Stimulated activated memory B cell treated with anti-CD40 and anti-IgM and Interleukin-4, amounts not matched to agents 10 μg/mL and 1 μg/mL and 100 μg/mL, for 72 hours (primary cell): Measurements from ENCODE around the gene CEACAM7.
"Not testable (repeated sequence)": the region's sequence is repeated elsewhere in the genome, so short reads cannot be mapped to it uniquely, and the experiment has no call there.

ENCODE experiments used
- ATAC-seq: fragments of 150-1000 bp; cut with Tn5 transposase; 2 replicates; pipeline ENCODE4 v1.10.0; 2021
- H3K27ac Mint-ChIP-seq: one replicate; pipeline ENCODE4 v1.8.0; 2022; ENCODE audit warnings: mild to moderate bottlenecking, mixed read lengths
- H3K27me3 Mint-ChIP-seq: one replicate; pipeline ENCODE4 v1.8.0; 2022; ENCODE audit warnings: mixed read lengths
- H3K36me3 Mint-ChIP-seq: one replicate; pipeline ENCODE4 v1.8.0; 2022; ENCODE audit warnings: mixed read lengths
- H3K4me1 Mint-ChIP-seq: one replicate; pipeline ENCODE4 v1.8.0; 2022; ENCODE audit warnings: mixed read lengths
- H3K4me3 Mint-ChIP-seq: one replicate; pipeline ENCODE4 v1.8.0; 2022; ENCODE audit warnings: mild to moderate bottlenecking, moderate library complexity, mixed read lengths
- H3K9me3 Mint-ChIP-seq: one replicate; pipeline ENCODE4 v1.8.0; 2022; ENCODE audit warnings: mixed read lengths

The CEACAM7 gene

DNA sequence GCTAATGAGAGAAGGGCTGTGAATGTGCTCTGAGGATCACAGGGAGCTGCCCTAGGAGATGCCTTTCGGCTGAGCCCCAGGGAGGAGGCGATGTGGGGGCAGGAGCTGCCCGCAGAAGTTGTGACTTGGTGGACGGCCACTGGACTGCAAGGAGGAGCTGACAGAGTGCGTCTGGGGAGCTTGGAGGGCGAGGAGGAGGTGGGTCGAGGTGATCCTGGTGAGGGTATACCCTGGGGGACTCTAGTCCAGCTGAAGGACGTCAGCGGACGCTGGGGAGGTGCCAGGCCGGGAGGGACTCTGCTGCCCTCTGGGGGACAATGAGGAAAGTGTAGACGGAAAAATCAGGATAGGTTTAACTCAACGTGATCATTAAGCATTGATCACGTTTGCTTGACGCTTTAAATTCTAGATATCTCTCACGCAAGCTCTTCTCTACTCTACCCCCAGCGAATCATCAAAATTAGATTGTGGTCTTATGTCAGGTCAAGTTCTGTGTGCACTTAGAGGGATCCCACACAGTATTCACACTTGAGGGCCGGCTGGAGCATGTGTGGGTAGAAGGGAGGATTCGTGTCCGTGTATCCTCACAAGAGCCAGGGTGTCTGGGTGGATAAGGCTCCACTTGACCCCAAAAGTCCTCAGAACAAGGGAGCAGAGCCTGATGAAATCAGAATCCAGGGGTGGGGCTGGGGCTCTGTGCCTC, 3.3 kb upstream of the CEACAM7 start:
- H3K27me3 Mint-ChIP-seq, result peaks cover 73% of the 10 kb centered on the region
- H3K9me3 Mint-ChIP-seq, result no peaks in the 10 kb centered on the region
- no peak overlapping the region for H3K27ac Mint-ChIP-seq
- ATAC-seq, result no peak
- H3K4me3 Mint-ChIP-seq, result no peak overlapping the region
- H3K4me1 Mint-ChIP-seq, result peaks cover 8% of the 10 kb centered on the region
- H3K36me3 Mint-ChIP-seq, result no peaks in the 10 kb centered on the region

DNA sequence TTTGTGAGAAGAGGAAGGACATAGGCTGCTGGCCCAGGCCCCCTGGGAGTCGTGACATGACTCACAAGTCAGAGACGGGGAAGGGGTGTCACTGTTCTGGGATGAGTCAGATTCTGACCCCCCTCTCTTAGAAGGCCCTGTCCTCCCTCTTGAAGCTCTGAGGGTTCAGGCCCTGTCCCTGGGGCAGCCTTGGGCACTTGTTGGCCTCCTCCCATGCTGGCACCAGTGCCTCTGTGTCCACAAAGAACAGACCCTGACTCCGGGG, 2.7 kb upstream of the CEACAM7 start:
- H3K27ac Mint-ChIP-seq, result no peak overlapping the region
- H3K4me3 Mint-ChIP-seq, result no peak overlapping the region
- H3K9me3 Mint-ChIP-seq, result no peaks in the 10 kb centered on the region
- peaks cover 66% of the 10 kb centered on the region for H3K27me3 Mint-ChIP-seq
- peaks cover 8% of the 10 kb centered on the region for H3K4me1 Mint-ChIP-seq
- no peak for ATAC-seq
- H3K36me3 Mint-ChIP-seq, result no peaks in the 10 kb centered on the region

DNA sequence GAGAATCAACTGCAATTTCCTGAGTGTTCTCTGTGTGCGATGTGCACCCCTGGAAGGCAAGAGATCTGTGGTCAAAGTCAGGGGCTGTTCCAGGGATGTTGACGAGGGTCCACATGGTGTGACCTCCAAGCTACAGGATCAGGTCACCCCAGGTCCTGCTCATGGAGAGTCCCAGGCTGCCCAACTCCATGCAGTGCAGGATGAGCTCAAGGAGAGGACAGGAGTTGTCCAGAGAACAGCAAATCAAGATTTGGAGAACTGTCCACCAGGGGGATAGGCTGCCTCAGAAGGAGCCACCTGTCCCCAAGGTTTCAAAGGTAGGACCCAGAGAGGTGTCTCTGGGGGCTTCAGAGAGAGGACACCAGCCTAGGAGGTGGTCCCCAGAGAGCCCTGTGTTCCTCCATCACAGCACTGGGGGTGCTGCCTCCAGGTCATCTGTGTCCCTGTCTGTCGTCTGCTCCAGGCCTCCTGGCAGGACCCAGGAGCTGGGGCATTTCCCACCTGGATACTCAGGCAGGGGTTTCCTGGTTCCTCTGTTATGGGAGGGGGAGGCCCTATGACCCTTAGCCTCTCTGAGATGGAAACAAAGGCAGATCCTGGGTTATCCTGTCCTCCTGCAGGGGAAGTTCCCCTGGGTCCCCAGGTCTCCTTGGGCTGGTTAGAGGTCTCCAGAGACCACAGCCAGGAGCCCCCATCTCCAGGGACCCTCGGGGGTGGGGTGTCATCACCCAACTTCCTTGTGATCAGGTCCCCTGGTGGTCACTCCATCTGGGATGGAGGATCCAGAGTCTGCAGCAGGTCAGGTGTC, 2.1 kb upstream of the CEACAM7 start:
- peak; percentile 20 for ATAC-seq
- Mint-ChIP-seq H3K27me3 (peaks cover 61% of the 10 kb centered on the region), H3K9me3 (no peaks in the 10 kb centered on the region), H3K27ac (no peak overlapping the region), H3K4me1 (peaks cover 8% of the 10 kb centered on the region), H3K4me3 (no peak overlapping the region), H3K36me3 (no peaks in the 10 kb centered on the region)

DNA sequence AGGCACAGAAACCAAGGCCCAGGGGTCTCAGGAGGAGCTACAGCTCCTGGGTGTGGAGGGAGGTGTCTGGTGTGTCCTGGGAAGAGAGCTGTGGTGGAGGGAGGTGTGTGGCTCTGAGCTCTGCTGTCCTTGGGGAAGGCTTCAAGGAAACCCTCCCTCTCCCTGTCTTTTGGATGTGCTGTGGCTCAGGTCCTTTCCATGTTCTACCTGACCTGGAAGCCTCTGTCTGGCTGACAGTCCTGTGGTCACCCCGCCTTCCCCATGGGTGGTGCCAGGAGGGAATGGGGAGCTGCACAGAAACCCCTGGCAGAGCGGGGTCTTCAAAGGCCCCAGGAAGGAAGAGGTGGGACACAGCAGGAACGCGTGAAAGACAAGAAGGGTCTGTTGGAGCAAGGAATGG, 617 bp upstream of the CEACAM7 start:
- Mint-ChIP-seq H3K36me3 (no peaks in the 10 kb centered on the region), H3K4me3 (no peak overlapping the region), H3K9me3 (no peaks in the 10 kb centered on the region), H3K27me3 (peaks cover 52% of the 10 kb centered on the region), H3K27ac (no peak overlapping the region), H3K4me1 (peaks cover 8% of the 10 kb centered on the region)
- no peak for ATAC-seq

DNA sequence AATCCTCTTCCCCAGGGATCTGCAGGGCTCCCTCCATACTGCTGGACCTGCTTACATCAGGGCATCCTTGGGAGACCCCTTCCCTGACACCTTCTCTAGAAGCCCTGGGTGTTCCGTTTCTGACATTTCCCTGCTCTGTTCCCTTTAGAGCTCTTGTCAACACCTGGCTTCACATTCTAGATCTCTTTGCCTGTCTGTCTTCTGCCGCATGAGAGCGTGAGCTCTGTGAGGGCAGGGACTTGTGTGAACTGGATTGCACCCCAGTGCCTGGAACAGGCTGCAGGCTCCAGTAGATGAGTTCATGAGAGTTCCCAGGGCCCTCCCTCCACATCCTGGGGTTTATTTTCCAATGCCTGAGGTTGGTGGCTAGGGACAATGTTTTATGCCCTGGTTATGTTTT, 651 bp downstream of the CEACAM7 start:
- H3K27me3 Mint-ChIP-seq, result peaks cover 54% of the 10 kb centered on the region
- ATAC-seq, result no peak
- H3K4me3 Mint-ChIP-seq, result no peak overlapping the region
- H3K36me3 Mint-ChIP-seq, result no peaks in the 10 kb centered on the region
- H3K9me3 Mint-ChIP-seq, result no peaks in the 10 kb centered on the region
- peaks cover 8% of the 10 kb centered on the region for H3K4me1 Mint-ChIP-seq
- H3K27ac Mint-ChIP-seq, result no peak overlapping the region

DNA sequence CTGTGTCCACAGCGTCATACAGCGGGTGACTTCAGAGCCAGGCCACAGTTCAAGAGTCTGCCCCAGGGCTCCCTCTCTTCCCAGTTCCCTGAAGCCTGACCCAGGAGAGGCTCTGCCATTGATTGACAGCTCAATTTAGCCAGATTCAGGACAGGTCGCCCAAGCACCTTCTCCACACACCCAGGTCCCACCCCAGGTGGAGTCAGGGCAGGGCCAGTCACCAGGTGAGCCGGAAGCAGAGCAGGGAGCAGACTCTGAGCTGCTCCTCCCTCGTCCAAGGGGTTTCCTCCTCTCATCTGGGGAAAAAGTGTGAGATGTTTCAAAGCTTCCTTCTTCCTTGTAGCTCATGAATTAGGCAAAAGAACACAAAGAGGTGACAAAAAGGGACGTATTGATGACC, 5.6 kb downstream of the CEACAM7 start:
- no peak overlapping the region for H3K27ac Mint-ChIP-seq
- H3K36me3 Mint-ChIP-seq, result no peaks in the 10 kb centered on the region
- no peaks in the 10 kb centered on the region for H3K9me3 Mint-ChIP-seq
- H3K27me3 Mint-ChIP-seq, result peaks cover 37% of the 10 kb centered on the region
- H3K4me3 Mint-ChIP-seq, result no peak overlapping the region
- no peaks in the 10 kb centered on the region for H3K4me1 Mint-ChIP-seq
- no peak for ATAC-seq

DNA sequence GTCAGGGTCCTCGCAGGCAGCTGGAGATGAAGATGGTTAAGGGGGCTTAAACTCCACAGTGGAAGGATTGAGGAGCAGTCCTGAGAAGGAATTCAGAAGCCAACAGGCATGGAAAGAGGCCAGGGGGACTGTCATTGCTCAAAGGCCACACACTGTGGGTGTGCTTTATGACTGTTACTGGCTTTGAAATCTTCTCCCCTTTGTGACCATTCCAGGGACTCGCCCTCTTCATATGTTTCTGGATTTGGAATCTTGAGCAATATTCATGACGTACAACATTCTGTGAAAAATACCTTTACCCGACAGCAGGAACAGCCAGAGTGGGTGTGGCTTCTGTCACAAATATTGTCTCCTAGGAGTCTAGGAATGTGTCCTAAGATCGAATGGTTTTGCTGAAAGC, 16.6 kb downstream of the CEACAM7 start:
- ATAC-seq, result no peak
- H3K27me3 Mint-ChIP-seq, result peaks cover 52% of the 10 kb centered on the region
- H3K9me3 Mint-ChIP-seq, result peaks cover 3% of the 10 kb centered on the region
- H3K36me3 Mint-ChIP-seq, result no peaks in the 10 kb centered on the region
- H3K27ac Mint-ChIP-seq, result no peak overlapping the region
- peaks cover 7% of the 10 kb centered on the region for H3K4me1 Mint-ChIP-seq
- no peak overlapping the region for H3K4me3 Mint-ChIP-seq

DNA sequence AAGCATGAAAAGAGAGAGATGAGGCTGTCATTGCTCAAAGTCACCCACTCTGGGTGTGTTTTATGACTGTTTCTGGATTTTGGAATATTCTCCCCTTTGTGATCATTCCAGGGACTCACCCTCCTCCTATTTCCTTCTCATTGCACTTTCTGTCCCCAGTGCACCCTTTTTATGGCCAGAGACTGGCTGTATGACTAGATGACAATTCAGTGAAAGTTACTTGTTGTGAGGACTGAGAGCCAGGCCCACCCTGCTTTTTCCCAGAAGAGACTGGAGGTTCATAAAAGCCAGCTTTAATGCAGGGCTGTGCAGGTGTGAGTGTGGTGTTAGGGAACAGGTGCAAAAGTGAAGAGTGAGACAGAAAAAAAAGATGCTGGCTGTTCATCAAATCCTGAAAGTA, 17.3 kb downstream of the CEACAM7 start:
- Mint-ChIP-seq H3K9me3 (peaks cover 3% of the 10 kb centered on the region), H3K4me1 (peaks cover 7% of the 10 kb centered on the region), H3K36me3 (no peaks in the 10 kb centered on the region), H3K4me3 (no peak overlapping the region), H3K27me3 (peaks cover 48% of the 10 kb centered on the region), H3K27ac (no peak overlapping the region)
- ATAC-seq, result no peak

DNA sequence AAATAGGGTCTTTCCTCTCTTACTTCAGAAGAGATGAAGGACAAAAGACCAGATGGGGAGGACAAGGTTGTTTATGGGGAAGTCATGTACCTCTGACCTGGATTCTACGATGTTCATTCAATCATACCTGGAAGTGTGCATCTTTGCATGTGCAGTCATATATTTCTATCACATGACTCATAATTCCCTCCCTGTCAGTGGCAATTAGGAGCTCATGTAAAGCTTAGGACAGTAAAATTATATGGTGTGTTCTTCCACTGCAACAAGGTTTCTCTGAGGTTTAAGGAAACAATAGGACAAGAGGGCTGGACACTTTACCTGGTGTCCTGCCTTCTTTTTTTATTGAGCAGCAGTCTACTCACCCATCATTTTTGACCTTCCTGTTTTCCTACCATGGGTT, 19.8 kb downstream of the CEACAM7 start:
- peaks cover 7% of the 10 kb centered on the region for H3K4me1 Mint-ChIP-seq
- no peaks in the 10 kb centered on the region for H3K36me3 Mint-ChIP-seq
- H3K4me3 Mint-ChIP-seq, result no peak overlapping the region
- H3K27ac Mint-ChIP-seq, result no peak overlapping the region
- H3K9me3 Mint-ChIP-seq, result peaks cover 14% of the 10 kb centered on the region
- H3K27me3 Mint-ChIP-seq, result peaks cover 48% of the 10 kb centered on the region
- no peak for ATAC-seq

DNA sequence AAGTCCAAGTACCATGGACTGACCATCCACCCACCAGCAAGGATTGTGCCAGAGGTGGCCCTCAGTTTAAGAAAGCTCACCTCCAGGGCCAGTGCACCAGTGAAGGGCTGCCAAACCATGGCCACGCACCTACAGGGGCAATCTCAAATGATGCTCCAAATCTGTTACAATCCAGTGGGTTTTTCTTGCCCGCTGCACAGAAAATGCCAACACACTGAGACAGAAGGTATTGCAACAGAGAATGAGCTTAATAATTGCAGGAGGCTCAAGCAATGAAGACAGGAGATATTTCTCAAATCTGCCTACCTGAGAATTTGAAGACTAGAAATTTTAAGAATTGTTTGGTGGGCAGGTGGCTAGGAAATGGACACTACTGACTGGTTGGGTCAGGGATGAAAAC, 22.0 kb downstream of the CEACAM7 start:
- no peak overlapping the region for H3K4me3 Mint-ChIP-seq
- no peaks in the 10 kb centered on the region for H3K36me3 Mint-ChIP-seq
- no peaks in the 10 kb centered on the region for H3K4me1 Mint-ChIP-seq
- H3K27me3 Mint-ChIP-seq, result peaks cover 34% of the 10 kb centered on the region
- peaks cover 10% of the 10 kb centered on the region for H3K9me3 Mint-ChIP-seq
- ATAC-seq, result no peak
- no peak overlapping the region for H3K27ac Mint-ChIP-seq

DNA sequence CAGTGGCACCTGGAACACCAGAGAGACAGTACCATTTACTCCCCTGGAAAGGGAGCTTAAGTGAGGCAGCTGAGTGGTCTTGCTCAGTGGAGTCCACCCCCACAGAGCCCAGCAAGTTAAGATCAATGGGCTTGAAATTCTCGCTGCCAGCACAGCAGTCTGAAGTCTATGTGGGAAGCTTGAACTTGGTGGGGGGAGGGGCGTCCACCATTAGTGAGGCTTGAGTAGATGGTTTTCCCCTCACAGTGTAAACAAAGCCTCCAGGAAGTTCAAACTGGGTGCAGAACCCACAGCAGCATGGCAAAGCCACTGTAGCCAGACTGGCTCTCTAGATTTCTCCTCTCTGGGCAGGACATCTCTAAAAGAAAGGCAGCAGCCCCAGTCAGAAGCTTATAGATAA, 30.9 kb downstream of the CEACAM7 start:
- H3K27ac Mint-ChIP-seq, result no peak overlapping the region
- H3K4me1 Mint-ChIP-seq, result no peaks in the 10 kb centered on the region
- H3K27me3 Mint-ChIP-seq, result peaks cover 80% of the 10 kb centered on the region
- H3K9me3 Mint-ChIP-seq, result peaks cover 3% of the 10 kb centered on the region
- no peak overlapping the region for H3K4me3 Mint-ChIP-seq
- H3K36me3 Mint-ChIP-seq, result peaks cover 9% of the 10 kb centered on the region
- no peak for ATAC-seq

DNA sequence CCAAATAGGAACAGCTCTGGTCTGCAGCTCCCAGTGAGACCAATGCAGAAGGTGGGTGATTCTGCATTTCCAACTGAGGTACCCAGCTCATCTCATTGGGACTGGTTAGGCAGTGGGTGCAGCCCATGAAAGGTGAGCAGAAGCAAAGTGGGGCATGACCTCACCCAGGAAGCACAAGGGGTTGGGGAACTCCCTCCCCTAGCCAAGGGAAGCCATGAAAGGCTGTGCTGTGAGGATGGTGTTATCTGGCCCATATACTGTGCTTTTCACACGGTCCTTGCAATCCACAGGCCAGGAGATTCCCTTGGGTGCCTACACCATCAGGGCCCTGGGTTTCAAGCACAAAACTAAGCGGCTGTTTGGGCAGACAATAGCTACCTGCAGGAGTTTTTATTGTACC, 31.3 kb downstream of the CEACAM7 start:
- H3K27me3 Mint-ChIP-seq, result peaks cover 80% of the 10 kb centered on the region
- not testable (repeated sequence) for ATAC-seq, H3K4me1 Mint-ChIP-seq, H3K27ac Mint-ChIP-seq, H3K4me3 Mint-ChIP-seq, H3K9me3 Mint-ChIP-seq, H3K36me3 Mint-ChIP-seq

DNA sequence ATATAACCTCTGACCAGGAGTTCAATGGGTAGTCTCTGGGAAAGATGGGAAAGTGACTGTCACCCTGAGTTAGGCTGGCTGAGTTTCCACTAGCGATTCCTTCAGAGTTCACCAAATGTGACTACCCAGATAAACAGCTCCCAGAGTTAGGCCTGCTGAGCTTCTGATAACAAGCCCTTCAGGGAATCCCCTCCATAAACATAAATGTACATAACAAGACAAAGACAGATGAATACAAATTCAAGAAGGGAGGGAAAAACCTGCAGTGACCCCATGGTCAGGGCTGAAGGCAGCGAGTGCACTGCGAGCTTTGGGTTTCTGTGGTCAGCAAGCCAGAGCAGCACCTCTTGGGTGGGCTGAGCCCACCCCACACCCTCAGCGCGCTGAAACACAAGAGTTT, 35.8 kb downstream of the CEACAM7 start:
- Mint-ChIP-seq H3K27me3 (peaks cover 72% of the 10 kb centered on the region), H3K9me3 (peaks cover 3% of the 10 kb centered on the region)

DNA sequence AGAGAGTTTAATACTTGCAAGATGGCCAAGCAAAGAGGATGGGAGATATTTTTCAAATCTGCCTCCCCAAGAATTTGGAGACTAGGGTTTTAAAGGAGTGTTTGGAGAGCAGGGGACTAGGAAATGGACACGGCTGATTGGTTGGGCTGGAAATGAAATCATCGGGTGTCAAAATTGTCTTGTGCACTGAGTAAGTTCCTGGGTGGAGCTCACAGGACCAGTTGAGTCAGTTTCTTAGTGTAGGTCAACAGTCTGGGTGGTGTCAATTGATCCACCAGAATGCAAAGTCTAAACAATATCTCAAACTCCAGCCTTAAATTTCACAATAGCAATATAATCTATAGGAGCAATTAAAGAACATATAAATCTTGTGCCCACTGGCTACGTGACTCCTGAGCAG, 38.2 kb downstream of the CEACAM7 start:
- Mint-ChIP-seq H3K36me3 (peaks cover 9% of the 10 kb centered on the region), H3K9me3 (peaks cover 3% of the 10 kb centered on the region), H3K4me1 (no peaks in the 10 kb centered on the region), H3K27ac (no peak overlapping the region), H3K4me3 (no peak overlapping the region), H3K27me3 (peaks cover 59% of the 10 kb centered on the region)
- ATAC-seq, result no peak

More for the DNA sequence above, 35.8 kb downstream of the CEACAM7 start:
- Mint-ChIP-seq H3K36me3 (peaks cover 9% of the 10 kb centered on the region), H3K4me1 (no peaks in the 10 kb centered on the region), H3K4me3 (no peak overlapping the region), H3K27ac (no peak overlapping the region)
- no peak for ATAC-seq

DNA sequence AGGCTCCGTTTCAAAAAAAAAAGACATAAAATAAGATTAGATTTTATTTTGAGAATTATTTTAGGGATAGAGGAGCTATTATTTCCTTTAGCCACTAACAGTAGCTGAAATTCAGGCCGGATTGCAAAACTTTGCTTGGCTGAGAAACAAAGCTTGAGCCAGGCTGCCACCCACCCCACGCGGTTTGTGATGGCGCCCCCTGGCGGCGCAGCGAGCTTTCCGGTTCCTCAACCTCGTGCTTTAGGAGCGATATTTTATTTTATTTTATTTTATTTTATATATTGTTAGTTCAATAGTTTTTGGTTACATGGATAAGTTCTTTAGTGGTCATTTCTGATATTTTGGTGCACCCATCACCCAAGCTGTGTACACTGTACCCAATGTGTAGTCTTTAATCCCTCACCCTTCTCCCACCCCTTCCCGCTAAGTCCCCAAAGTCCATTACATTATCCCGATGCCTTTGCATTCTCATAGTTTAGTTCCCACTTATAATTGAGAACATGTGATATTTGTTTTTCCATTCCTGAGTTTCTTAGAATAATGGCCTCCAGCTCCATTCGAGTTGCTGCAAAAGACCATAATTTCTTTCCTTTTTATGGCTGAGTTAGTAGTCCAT, 41.4 kb downstream of the CEACAM7 start:
- Mint-ChIP-seq H3K9me3 (no peaks in the 10 kb centered on the region), H3K4me3 (no peak overlapping the region), H3K27ac (no peak overlapping the region), H3K4me1 (peaks cover 5% of the 10 kb centered on the region), H3K27me3 (peaks cover 54% of the 10 kb centered on the region), H3K36me3 (no peaks in the 10 kb centered on the region)
- no peak for ATAC-seq
